VCaP (cell line): ENCODE results near the gene CHMP4B.
"Not testable (repeated sequence)": the region's sequence is repeated elsewhere in the genome, so short reads cannot be mapped to it uniquely, and the experiment has no call there.

Experiments used
- H3K27ac ChIP-seq: fragments of 450-650 bp; 2 replicates; pipeline ENCODE4 v1.5.1; 2017
- CTCF ChIP-seq: fragments of 450-650 bp; conservative IDR thresholded peaks from 2 replicates; pipeline ENCODE4 v1.5.1; 2017; ENCODE audit warnings: mild to moderate bottlenecking, moderate library complexity

CHMP4B gene

GRCh38 chr20:33789858-33790182 lies 21.3 kb upstream of the CHMP4B start:
- no peak for TF ChIP-seq CTCF
- H3K27ac ChIP-seq, result peak overlapping the region; percentile 65

GRCh38 chr20:33790566-33790965 lies 20.6 kb upstream of the CHMP4B start:
- no peak for TF ChIP-seq CTCF

GRCh38 chr20:33791021-33791420 lies 20.1 kb upstream of the CHMP4B start:
- TF ChIP-seq CTCF, result no peak
- H3K27ac ChIP-seq, result no peak overlapping the region

More at GRCh38 chr20:33790566-33790965, 20.6 kb upstream of the CHMP4B start:
- no peak overlapping the region for H3K27ac ChIP-seq

GRCh38 chr20:33791540-33791939 lies 19.6 kb upstream of the CHMP4B start:
- H3K27ac ChIP-seq, result no peak overlapping the region
- no peak for TF ChIP-seq CTCF

- no peak overlapping the region for H3K27ac ChIP-seq
- peak; percentile 82 for TF ChIP-seq CTCF
Measured at GRCh38 chr20:33791959-33792597, 19.1 kb upstream of the CHMP4B start.

GRCh38 chr20:33792598-33792989 lies 18.6 kb upstream of the CHMP4B start:
- H3K27ac ChIP-seq, result not testable (repeated sequence)

- TF ChIP-seq CTCF, result no peak
- no peak overlapping the region for H3K27ac ChIP-seq
Measured at GRCh38 chr20:33793011-33793931, 17.9 kb upstream of the CHMP4B start.
